Ovary (tissue), 3 donors: ENCODE measurements around the gene SLC9A2.

Experiments
- CTCF ChIP-seq, 3 donors: fragments of 450-650 bp in 2 of 3; fragments of 200-600 bp in 1 of 3; IDR thresholded peaks; one replicate each; pipeline versions ENCODE4 v1.5.1 to v1.8.0; 2016 to 2022; ENCODE audit warnings: antibody characterized with exemption in 3 of 3, mild to moderate bottlenecking in 1 of 3
- EP300 ChIP-seq: sonication (generic); formaldehyde crosslinking; IDR thresholded peaks from one replicate; pipeline ENCODE4 v1.6.1; 2017; ENCODE audit warnings: antibody characterized with exemption
- POLR2A ChIP-seq: fragments of 450-650 bp; IDR thresholded peaks from one replicate; pipeline ENCODE4 v1.6.1; 2017; ENCODE audit warnings: antibody characterized with exemption, mild to moderate bottlenecking, moderate library complexity
- donor health status: DM: no; HTN: no; CAD: no.

- TF ChIP-seq CTCF (IDR thresholded peaks at IDR 0.05) (no peak), POLR2A (no peak), EP300 (no peak)
Measured at GRCh38 chr2:102726128-102727087, 107.1 kb downstream of the SLC9A2 start.
